Neuron (in vitro differentiated cells): ENCODE measurements around the gene CDC42EP3.

ENCODE experiments used
- H2AFZ ChIP-seq: one replicate; pipeline ENCODE4 v1.6.1; 2013; ENCODE audit warnings: low read depth, mild to moderate bottlenecking, inconsistent platforms, low read length, moderate library complexity
- H3K27me3 ChIP-seq: one replicate; pipeline ENCODE4 v1.6.1; 2013; ENCODE audit warnings: low read length; ENCODE audit not compliant: insufficient read depth
- H3K36me3 ChIP-seq: one replicate; pipeline ENCODE4 v1.6.1; 2013; ENCODE audit warnings: low read length; ENCODE audit not compliant: insufficient read depth
- H3K4me1 ChIP-seq: one replicate; pipeline ENCODE4 v1.6.1; 2013; ENCODE audit warnings: low read length; ENCODE audit not compliant: insufficient read depth
- H3K4me3 ChIP-seq: 2 replicates; pipeline ENCODE4 v1.5.1; 2013; ENCODE audit warnings: mild to moderate bottlenecking, low read length, moderate library complexity
- H3K9me3 ChIP-seq: one replicate; pipeline ENCODE4 v1.6.1; 2013; ENCODE audit warnings: low read length

Gene CDC42EP3

DNA sequence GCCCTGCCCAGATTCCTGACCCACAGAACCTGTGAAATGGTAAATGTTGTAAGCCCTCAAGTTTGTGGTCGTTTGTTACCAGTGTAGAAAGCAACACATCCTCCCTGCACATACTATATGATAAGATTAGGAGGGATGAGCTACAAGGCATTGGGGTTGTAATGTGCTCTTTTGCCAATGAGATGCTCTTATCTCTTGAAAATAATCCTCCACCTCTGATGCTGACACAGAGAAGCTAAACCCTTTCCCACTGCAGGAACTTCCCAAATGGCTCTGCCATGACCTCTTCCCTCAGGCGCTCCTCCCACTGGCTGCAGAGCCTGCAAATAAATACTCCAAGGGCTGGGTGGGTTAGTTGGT lies 23.5 kb downstream of the CDC42EP3 start:
- H3K36me3 ChIP-seq = peaks cover 17% of the 10 kb centered on the region
- H3K4me1 ChIP-seq = no peaks in the 10 kb centered on the region

DNA sequence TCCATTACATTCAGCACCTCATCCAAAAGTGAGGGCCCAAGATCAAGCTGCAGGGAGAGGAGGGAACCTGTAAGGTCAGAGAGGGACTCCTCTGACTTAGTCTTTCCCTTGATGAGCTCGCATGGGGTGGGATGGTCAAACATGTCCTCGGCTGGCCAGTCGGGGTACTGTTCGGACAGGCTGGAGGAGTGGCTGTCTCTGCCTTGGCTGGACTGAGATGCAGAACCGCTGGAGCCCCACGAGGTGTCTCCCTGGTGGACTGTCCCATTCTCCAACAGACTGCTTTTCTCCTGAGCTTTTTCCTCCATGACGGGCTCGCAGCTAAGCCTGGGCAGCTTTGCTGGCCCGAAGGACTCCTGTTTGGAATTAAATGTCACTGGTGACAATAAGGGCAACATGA lies 25.6 kb downstream of the CDC42EP3 start:
- H3K36me3 ChIP-seq = peaks cover 17% of the 10 kb centered on the region

More for the DNA sequence above, 23.5 kb downstream of the CDC42EP3 start:
- Histone ChIP-seq H3K4me3 (no peak overlapping the region), H3K27me3 (no peaks in the 10 kb centered on the region), H3K9me3 (peaks cover 10% of the 10 kb centered on the region), H2AFZ (no peak overlapping the region)

DNA sequence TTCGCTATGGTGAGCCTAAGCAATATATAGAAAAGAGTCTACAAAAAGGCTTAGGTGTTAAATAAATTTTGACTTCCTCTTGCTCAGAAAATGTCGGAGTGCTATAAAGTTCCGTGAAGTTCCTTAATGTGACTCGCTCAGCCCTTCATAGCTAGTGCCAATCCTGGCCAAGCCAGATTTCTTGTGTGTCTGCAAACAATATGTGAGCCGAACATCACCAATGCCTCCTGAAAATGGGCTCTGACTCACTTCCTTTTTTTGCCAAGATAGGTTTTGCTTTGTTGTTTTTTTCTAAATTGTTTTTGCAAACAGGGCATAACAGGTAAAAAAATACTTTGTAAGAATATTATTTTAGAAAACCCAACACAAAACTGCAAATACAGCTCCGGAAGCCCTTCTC lies 26.1 kb downstream of the CDC42EP3 start:
- Histone ChIP-seq H3K4me3 (no peak overlapping the region), H3K36me3 (peaks cover 17% of the 10 kb centered on the region), H2AFZ (no peak overlapping the region), H3K27me3 (no peaks in the 10 kb centered on the region), H3K4me1 (no peaks in the 10 kb centered on the region), H3K9me3 (peaks cover 10% of the 10 kb centered on the region)

More for the DNA sequence above, 25.6 kb downstream of the CDC42EP3 start:
- Histone ChIP-seq H3K4me1 (no peaks in the 10 kb centered on the region), H3K27me3 (no peaks in the 10 kb centered on the region), H3K9me3 (peaks cover 10% of the 10 kb centered on the region), H3K4me3 (no peak overlapping the region), H2AFZ (no peak overlapping the region)

DNA sequence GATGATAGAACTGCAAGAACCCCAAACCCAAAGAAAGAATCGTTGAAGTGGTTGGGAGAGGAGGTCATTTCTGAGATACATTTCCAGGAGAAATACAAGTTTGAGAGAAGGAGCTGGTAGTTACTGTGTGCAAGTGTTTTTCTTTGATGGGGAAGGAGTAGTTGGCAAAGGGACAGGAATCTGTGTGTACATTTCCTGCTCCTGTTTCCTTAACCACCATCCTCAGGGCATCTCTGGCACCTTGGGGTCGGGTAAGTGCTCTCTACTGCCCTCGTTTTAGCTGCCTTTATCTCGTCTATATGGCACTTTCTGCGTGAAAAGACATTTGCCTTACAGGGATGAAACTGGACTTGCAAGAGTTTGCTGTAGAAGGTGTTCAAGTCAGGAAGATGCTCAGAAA lies 27.3 kb downstream of the CDC42EP3 start:
- H2AFZ ChIP-seq = no peak overlapping the region
- H3K4me3 ChIP-seq = no peak overlapping the region
- H3K4me1 ChIP-seq = no peaks in the 10 kb centered on the region
- H3K9me3 ChIP-seq = peaks cover 10% of the 10 kb centered on the region
- no peaks in the 10 kb centered on the region for H3K27me3 ChIP-seq
- H3K36me3 ChIP-seq = peaks cover 17% of the 10 kb centered on the region

DNA sequence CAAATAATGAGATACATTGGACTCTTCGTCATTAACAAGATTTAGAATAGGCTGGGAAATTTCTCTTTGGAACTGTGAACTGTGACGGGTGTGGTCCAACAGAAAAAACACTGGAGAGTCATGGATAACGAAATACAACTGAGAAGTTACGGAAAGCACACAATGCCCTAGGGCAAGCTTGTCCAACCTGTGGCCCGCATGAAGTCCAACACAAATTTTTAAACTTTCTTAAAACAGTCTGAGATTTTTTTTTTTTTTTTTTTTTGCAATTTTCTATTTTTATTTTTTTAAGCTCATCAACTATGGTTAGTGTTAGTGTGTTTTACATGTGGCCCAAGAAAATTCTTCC lies 27.7 kb downstream of the CDC42EP3 start:
- H3K4me1 ChIP-seq = no peaks in the 10 kb centered on the region
- H3K27me3 ChIP-seq = no peaks in the 10 kb centered on the region
- no peak overlapping the region for H2AFZ ChIP-seq
- no peak overlapping the region for H3K4me3 ChIP-seq
- H3K36me3 ChIP-seq = peaks cover 17% of the 10 kb centered on the region
- peaks cover 9% of the 10 kb centered on the region for H3K9me3 ChIP-seq

GRCh38 chr2:37642907-37643729 lies 28.3 kb downstream of the CDC42EP3 start:
- H3K4me1 ChIP-seq = no peaks in the 10 kb centered on the region
- no peak overlapping the region for H3K4me3 ChIP-seq
- peaks cover 17% of the 10 kb centered on the region for H3K36me3 ChIP-seq
- H3K9me3 ChIP-seq = peaks cover 5% of the 10 kb centered on the region
- H2AFZ ChIP-seq = no peak overlapping the region
- H3K27me3 ChIP-seq = no peaks in the 10 kb centered on the region

DNA sequence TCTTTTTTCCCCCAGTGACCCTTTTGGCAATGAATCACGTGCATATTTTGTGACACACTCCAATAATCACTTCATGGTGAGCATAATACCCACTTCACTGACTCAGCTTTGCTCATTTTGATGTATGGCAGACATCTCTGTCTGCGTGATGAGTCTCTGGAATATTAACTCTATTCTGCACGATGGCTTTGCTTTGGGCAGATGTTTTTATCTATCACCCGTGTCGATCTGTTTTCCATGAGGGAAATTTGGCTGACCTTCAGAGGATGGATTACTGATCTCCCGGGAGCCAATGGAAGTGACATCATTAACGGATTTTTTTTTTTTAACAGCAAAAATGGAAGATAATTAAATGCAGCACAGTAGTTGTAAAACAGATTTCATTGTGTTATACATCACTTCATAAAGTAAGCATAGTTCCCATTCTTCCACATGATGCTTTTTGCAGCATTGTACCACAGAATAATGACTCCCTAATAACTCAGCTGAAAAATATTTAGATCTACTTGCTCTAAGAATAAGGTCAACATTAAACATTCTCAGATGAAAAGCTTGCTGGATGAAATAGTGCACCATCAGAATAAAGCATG lies 29.8 kb downstream of the CDC42EP3 start:
- Histone ChIP-seq H3K27me3 (no peaks in the 10 kb centered on the region), H3K36me3 (peaks cover 10% of the 10 kb centered on the region), H3K9me3 (no peaks in the 10 kb centered on the region), H3K4me1 (peaks cover 5% of the 10 kb centered on the region), H2AFZ (no peak overlapping the region), H3K4me3 (no peak overlapping the region)

GRCh38 chr2:37639631-37640030 lies 31.8 kb downstream of the CDC42EP3 start:
- no peaks in the 10 kb centered on the region for H3K9me3 ChIP-seq
- peaks cover 6% of the 10 kb centered on the region for H3K36me3 ChIP-seq
- no peak overlapping the region for H3K4me3 ChIP-seq
- no peaks in the 10 kb centered on the region for H3K27me3 ChIP-seq
- peaks cover 16% of the 10 kb centered on the region for H3K4me1 ChIP-seq
- H2AFZ ChIP-seq = no peak overlapping the region

- Histone ChIP-seq H2AFZ (no peak overlapping the region), H3K4me3 (no peak overlapping the region), H3K36me3 (peaks cover under 1% of the 10 kb centered on the region), H3K9me3 (no peaks in the 10 kb centered on the region), H3K27me3 (no peaks in the 10 kb centered on the region), H3K4me1 (peaks cover 16% of the 10 kb centered on the region)
These were observed 32.5 kb downstream of the CDC42EP3 start for GRCh38 chr2:37638973-37639372.

DNA sequence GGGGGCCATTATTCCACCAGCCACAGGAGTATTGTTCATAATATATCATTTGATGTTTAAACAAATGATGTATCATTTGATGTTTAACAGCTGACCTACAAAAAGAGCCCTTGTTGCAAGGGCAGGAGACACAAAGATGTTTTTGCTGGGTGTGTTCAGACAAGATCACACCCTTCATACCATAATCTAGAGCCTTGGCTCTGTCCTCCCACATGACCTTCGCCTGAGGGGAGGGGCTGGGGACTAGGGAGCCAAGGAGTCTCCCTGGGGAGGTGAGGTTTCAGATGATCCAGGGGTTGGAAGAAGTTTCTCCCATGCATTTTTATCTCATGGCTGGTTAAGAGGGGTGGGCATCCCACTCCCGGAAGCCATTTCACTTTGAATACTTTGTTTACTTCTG lies 33.5 kb downstream of the CDC42EP3 start:
- Histone ChIP-seq H3K9me3 (no peaks in the 10 kb centered on the region), H3K4me3 (no peak overlapping the region), H2AFZ (no peak overlapping the region), H3K36me3 (no peaks in the 10 kb centered on the region), H3K4me1 (peaks cover 21% of the 10 kb centered on the region), H3K27me3 (no peaks in the 10 kb centered on the region)

DNA sequence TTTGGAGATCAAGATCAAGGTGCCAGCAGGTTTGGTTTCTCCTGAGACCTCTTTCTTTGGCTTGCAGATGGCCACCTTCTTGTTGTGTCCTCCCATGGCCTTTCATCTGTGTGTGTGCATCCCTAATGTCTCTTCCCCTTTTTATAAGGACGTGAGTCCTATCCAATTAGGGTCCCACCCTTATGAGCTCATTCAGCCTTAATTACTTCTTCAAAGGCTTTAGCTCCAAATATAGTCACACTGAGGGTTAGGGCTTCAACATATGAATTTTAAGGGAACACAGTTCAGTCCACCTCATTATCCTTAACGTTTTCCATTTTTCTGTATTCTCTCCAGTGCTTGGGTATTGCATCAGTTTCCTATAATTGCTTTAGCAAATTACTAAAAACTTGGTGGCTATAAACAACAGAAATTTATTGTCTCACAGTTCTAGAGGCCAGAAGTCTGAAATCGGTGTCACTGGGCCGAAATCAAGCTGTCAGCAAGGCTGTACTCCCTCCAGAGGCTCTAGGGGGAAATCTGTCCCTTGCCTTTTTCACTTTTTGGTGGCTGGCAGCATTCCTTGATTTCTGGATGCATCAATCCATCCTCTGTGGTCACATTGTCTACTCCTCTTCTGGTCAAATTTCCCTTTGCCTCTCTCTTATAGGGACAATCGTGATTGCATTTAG lies 34.1 kb downstream of the CDC42EP3 start:
- Histone ChIP-seq H3K36me3 (no peaks in the 10 kb centered on the region), H3K9me3 (no peaks in the 10 kb centered on the region), H3K4me1 (peaks cover 27% of the 10 kb centered on the region), H3K4me3 (no peak overlapping the region), H2AFZ (no peak overlapping the region), H3K27me3 (no peaks in the 10 kb centered on the region)

DNA sequence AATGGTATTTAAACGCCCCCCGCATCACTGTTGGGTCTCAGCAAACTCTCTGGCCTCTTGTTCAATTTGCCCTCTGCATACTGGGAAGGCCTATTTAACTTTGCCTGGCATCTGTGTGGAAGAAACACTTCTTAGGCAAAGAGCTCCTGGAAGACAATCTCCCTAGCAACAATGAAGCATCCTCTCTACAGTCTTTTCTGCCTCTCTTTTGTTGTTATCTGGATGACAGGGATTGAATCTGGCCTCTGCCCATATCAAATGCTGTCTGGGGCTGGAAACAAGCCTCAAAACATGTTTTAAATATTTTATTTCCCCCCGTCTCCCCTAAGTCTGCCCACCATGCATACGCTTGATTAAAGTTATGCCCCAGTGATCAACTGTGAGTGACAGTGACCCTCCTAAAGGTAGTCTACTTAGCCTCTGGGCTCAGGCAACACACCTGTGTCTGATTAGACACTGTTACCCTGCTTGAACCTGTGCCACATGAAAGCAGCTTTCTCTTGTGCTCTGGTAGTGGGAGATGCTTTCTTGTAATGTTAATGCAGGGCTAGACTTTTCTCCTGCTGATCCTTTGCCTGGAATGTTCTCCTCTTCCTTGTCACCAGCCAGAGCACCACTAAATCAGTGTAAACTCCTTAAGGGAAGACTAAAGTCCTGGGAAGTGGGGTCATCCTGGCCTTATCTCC lies 34.9 kb downstream of the CDC42EP3 start:
- H3K27me3 ChIP-seq = no peaks in the 10 kb centered on the region
- H3K36me3 ChIP-seq = no peaks in the 10 kb centered on the region
- no peak overlapping the region for H2AFZ ChIP-seq
- H3K9me3 ChIP-seq = no peaks in the 10 kb centered on the region
- H3K4me3 ChIP-seq = no peak overlapping the region
- peaks cover 28% of the 10 kb centered on the region for H3K4me1 ChIP-seq
